GM13976 (cell line): ENCODE results near the gene RAD51B.

Source experiments
- DNase-seq: peaks from one replicate; pipeline ENCODE4 v3.0.0; 2012; ENCODE audit warnings: low spot score
- CTCF ChIP-seq: IDR thresholded peaks from 2 replicates; pipeline ENCODE4 v1.5.1; 2012; ENCODE audit warnings: borderline replicate concordance, mild to moderate bottlenecking; ENCODE audit not compliant: insufficient read depth; ENCODE audit errors: extremely low read depth, missing control alignments, control extremely low read depth
- in situ Hi-C: fragments of 300-500 bp; cut with MboI; formaldehyde crosslinking; loops from one replicate; pipeline ENCODE4 v1.12.0; 2022; ENCODE audit warnings: low sequenced_read_pairs, mixed read lengths, inconsistent platforms; ENCODE audit not compliant: unreplicated experiment

The RAD51B gene

GRCh38 chr14:68569970-68570409 is 750.4 kb downstream of the RAD51B start:
- TF ChIP-seq CTCF: no peak
- in situ Hi-C loops: no loop called here
- DNase-seq: no peak

GRCh38 chr14:68571114-68571591 is 751.6 kb downstream of the RAD51B start:
- no peak for TF ChIP-seq CTCF
- DNase-seq: no peak
- in situ Hi-C loops: no loop called here

GRCh38 chr14:68571928-68572525 is 752.4 kb downstream of the RAD51B start:
- TF ChIP-seq CTCF: no peak
- in situ Hi-C loops: no loop called here
- DNase-seq: no peak

- in situ Hi-C loops: no loop called here
- no peak for DNase-seq
- no peak for TF ChIP-seq CTCF
Measured at GRCh38 chr14:68573126-68573525, 753.5 kb downstream of the RAD51B start.

GRCh38 chr14:68573722-68574121 is 754.1 kb downstream of the RAD51B start:
- no peak for DNase-seq

GRCh38 chr14:68574461-68574860 is 754.9 kb downstream of the RAD51B start:
- TF ChIP-seq CTCF: no peak
- no peak for DNase-seq
- in situ Hi-C loops: no loop called here

More at GRCh38 chr14:68573722-68574121, 754.1 kb downstream of the RAD51B start:
- TF ChIP-seq CTCF: no peak
- in situ Hi-C loops: no loop called here
